ENCODE measurements around the gene TARBP1.
"Not testable (repeated sequence)": the region's sequence is repeated elsewhere in the genome, so short reads cannot be mapped to it uniquely, and the experiment has no call there.

The TARBP1 gene, protein sequence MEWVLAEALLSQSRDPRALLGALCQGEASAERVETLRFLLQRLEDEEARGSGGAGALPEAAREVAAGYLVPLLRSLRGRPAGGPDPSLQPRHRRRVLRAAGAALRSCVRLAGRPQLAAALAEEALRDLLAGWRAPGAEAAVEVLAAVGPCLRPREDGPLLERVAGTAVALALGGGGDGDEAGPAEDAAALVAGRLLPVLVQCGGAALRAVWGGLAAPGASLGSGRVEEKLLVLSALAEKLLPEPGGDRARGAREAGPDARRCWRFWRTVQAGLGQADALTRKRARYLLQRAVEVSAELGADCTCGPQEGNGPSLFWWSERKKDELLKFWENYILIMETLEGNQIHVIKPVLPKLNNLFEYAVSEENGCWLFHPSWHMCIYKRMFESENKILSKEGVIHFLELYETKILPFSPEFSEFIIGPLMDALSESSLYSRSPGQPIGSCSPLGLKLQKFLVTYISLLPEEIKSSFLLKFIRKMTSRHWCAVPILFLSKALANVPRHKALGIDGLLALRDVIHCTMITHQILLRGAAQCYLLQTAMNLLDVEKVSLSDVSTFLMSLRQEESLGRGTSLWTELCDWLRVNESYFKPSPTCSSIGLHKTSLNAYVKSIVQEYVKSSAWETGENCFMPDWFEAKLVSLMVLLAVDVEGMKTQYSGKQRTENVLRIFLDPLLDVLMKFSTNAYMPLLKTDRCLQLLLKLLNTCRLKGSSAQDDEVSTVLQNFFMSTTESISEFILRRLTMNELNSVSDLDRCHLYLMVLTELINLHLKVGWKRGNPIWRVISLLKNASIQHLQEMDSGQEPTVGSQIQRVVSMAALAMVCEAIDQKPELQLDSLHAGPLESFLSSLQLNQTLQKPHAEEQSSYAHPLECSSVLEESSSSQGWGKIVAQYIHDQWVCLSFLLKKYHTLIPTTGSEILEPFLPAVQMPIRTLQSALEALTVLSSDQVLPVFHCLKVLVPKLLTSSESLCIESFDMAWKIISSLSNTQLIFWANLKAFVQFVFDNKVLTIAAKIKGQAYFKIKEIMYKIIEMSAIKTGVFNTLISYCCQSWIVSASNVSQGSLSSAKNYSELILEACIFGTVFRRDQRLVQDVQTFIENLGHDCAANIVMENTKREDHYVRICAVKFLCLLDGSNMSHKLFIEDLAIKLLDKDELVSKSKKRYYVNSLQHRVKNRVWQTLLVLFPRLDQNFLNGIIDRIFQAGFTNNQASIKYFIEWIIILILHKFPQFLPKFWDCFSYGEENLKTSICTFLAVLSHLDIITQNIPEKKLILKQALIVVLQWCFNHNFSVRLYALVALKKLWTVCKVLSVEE (N-terminal part only)

DNA sequence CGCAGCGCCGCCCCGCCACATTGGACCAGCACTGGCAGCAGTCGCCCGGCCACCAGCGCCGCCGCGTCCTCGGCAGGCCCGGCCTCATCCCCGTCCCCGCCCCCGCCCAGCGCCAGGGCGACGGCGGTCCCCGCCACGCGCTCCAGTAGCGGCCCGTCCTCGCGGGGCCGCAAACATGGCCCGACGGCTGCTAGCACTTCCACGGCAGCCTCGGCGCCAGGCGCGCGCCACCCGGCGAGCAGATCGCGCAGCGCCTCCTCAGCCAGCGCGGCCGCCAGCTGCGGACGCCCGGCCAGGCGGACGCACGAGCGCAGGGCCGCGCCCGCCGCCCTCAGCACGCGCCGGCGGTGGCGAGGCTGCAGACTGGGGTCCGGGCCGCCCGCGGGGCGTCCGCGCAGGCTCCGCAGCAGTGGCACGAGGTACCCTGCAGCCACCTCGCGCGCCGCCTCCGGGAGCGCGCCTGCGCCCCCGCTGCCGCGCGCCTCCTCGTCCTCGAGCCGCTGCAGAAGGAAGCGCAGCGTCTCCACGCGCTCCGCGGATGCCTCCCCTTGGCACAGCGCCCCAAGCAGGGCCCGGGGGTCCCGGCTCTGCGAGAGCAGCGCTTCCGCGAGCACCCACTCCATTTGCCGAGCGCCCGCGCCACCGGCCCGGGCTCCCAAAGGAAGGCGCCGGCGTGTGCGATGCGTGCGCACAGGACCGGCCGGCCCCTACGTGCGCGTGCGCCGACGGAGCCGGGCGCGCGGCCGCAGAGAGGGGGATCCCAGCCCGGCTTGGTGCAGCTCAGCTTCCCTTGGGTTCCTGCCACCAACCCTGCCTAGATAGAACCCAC is at the start of gene TARBP1:
Gene TARBP1, minus strand, starts transcription at position 699 of the 829 bp plus-strand sequence. Its CDS starts 76 bp downstream, at position 623.
- peak; percentile 25 for DNase-seq

DNA sequence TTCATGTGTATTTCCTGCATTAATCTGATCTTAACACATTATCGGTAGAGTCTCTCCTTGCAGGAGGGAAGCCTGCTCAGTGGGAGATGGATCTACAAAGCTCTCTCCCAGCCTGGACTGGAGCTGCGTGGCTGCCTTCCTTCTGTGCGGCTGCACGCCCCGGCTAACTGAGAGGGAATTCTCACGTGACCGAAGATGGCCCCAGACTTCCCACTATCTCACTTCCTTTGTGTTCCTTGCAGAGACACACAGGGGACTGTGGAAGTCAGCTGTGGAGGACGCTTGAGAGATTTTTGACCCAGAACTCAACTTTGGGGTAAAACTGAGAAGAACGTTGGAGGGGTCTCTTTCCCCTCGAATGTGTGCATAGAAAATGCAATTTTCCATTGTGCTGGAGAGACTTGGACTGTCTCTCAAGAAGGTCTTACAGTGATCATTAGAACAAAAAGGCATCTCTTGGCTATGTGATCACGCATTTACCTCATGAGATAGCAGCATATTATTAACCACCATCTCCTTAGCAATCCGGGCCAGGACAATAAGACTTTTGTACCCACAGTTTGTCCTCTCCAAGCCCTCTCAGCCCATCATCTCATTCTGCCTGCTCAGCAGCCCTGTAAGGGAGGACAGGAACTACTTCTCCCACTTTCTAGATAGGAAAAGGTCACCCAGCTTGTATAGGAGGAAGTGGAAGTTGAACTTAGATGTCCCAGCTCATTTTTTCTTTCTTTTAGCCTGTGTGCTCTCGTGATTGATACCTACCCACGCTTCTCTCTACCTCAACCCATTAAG is 49.3 kb upstream of the TARBP1 start:
- DNase-seq = no peak

DNA sequence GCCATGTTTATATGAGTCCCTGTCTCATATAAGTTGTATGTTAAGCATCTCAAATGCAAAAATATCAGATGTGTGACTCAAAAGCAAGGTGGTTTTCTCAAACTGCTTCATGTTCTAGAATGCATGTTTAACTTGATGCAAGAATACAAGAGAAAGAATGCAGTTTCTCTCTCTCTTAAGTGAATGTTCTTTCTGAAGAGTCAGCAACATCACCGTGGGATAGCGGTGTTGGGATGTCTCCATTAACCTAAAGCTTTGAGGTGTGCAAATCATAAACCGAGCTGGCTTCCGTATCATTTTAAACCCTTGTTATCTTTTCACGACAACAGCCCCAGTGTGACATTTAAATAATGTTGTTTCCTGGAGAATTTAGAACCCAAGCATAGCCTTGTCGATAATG is 48.4 kb upstream of the TARBP1 start:
- DNase-seq = no peak

DNA sequence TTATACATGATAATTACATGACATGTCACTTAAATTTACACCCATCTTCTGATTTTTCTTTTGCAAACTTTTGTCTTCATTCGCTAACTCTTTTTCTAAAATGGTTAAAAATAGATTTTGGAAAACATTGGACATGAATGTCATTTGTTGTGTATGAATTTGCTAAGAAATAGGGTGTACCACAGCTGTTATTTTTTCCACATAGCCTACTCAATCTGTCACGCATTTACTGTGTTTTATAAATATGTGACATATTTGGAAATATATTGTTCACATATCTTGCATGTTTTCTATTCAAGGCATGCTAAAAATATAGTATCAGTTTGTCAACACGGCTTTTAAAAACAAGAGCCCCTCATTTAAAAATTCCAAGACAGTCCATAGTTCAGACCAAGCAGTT is 47.9 kb upstream of the TARBP1 start:
- no peak for DNase-seq

DNA sequence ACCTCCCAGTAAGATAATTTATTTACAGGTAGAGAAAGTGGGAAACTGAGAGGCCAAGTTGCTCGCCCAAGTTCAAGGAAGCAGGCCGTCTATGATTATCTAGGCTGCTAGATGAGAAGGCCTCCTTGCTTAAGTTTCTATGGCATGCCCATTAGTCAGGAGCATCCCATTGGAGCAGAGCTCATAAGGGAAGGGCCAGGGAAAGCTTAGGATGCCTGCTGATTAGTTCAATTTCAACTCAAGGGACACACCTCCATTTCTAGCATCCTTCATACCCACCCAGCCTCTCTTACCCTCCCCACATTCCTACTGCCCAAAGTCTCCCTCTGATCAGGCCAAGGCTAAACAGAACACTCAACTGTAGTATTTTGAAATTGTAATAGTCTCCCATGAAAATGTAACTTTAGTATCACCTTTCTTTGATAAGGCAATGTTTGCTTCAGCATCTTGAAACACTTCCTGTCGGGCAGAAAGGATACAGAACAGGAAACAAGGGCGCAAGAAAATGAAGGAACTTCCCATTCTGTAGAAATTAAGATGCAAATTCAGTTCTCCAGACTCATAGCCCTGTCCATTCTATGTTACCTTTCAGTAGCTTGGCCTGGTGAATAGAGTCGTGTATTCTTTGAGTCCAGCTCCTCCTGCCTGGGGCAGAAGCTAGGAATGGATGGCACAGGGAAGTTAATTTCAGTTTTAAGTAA is 46.3 kb upstream of the TARBP1 start:
- no peak for DNase-seq

DNA sequence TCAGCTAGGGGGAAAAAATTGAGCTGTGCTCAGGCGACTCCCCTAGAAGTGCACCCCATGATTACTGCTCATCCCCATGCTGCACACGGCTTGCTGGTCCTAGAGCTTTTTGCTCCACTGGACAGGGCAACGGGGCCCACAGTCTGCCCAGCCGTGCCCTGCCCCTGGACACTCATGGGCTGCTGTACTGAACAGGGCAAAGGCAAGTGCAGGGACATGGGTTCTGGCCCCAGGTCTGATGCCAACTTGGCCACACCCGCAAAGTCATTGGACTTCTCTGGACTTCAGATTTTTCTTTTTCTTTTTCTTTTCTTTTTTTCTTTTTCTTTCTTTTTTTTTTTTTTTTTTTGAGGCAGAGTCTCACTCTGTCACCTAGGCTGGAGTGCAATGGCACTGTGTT is 42.9 kb upstream of the TARBP1 start:
- no peak for DNase-seq

DNA sequence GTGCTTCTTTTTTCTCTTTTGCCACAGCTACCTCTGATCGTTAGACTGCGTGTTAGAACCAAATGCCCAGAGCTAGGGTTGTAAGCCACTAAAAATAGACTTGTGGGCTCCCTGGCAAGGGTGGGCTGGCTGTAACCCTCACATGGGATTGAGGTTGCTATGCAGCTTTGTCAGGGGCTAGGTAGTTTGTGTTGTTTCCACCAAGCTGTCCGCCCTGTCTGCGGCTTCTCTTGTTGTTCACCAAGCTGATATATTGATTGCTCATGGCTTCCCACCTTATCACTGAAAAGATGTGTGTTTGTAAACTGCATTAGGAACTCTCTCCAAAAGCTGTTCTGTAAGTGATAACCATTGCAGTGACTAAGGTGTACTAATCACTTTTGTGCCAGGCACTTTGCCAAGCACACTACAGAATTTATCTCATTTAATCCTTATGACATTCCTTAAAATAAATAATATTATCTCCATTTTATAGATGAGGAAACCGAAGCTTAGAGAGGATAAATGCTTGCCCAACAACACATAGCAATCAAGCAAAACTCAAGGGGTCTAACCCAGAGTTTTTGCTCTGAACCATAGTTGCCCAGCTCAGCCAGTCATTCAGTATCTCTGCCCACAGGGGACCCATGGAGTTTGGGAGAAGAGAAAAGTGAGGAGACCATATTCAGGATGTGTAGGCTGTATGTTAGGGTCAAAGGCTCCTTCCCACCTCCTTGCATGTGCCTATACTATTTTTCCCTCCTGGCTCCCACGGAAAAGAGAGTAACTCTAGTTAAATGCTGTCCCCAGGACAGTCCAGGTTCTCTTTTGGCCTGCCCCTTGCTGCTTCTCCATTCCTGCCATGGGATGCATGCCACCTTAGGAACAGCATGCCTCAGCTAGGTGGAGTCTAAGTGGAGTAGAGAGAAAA is 42.2 kb upstream of the TARBP1 start:
- no peak for DNase-seq

DNA sequence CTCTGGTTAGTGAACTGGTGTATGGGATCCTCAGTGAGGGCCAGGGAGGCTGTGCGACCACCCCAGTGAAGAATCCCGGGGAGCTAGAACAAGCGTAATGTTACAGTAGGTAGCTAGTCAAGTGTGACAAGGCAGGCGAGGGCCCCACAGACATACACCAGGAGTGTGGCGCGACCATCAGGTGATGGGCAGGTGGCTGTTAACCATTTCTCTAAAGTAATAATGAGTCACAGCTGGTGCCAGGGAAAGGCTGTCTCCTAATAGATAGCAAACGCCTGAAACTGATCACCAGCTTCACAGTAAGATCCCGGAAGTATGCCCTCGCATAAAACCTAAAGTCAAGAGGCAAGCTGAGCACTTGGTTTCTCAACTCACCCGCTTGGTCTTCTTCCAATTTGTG is 40.5 kb upstream of the TARBP1 start:
- DNase-seq = no peak

DNA sequence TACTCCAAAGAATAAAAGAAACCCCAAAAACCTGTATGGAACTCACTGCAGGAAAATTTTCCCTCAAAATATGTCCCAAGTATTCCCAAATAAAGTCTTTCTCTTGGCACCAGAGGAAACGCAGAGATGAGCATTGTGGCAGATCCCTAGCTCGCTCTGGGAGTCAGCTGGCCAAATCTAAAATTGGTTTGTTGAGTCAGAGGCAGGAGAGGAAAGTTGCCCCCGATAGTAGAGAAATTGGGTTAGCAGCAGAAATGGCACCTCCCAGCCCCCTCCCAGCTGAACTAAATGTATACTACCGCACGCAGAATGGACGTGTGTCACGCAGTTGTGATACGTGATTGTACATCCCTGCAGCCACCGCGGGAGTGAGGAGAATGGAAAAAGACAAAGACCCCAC is 39.9 kb upstream of the TARBP1 start:
- no peak for DNase-seq

DNA sequence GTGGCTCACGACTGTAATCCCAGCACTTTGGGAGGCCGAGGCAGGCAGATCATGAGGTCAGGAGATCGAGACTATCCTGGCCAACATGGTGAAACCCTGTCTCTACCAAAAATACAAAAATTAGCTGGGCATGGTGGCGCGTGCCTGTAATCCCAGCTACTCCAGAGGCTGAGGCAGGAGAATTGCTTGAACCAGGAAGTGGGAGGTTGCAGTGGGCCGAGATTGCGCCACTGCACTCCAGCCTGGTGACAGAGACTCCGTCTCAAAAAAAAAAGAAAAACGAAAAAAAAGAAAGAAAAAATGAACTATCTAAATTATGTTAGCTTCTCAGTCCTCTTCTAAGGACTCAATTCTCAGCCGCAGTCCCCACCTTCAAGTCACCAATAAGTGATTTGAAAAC is 39.1 kb upstream of the TARBP1 start:
- not testable (repeated sequence) for DNase-seq

DNA sequence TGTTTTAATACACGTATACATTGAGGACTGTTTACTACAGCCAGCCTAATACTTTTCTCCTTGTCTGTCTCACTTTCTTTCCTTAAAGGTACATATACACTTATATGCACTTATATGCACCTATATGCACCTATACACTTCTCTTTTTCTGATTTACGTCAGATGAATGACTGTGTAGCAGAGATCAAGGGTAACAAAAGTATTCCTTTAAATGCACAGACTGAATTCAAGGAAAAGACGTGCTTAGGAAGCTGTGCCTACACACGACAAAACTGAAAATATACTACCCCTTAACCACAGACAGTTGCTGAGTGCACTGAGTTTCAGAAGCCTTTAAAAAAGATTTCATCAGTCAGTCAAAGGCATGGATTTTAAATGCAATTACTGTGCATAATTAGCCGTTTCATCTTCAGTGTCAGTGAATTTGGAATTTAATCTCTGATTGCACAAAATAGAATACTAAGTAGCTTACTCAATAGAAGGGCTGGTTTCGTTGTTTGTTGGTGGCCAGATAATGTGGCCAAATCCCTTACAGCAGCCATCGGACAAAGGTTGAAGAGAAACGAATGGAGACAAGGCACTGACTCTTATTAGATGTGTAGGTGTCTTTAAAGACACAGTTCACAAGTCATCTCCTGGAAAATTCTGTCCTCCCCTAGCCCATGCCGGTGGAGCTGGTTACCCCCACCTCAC is 38.3 kb upstream of the TARBP1 start:
- no peak for DNase-seq

DNA sequence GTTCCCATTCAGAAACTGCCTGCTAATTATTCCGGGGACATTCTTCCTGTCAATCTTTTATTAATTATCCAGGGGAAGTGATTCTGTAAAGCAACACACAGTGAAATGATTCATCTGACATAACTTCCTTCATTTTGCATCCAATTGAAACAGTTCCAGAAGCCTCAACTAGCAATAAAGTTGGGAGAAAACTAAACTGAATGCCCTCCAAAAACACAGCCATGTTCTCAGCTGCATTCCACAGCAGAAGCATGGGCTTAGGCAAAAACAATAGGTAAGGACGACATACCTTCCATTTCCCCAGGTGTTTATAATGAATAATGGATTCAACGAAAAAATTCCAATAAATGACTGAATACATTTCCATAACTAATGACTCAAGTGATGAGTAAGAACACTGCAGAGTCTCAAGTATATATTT is 36.9 kb upstream of the TARBP1 start:
- no peak for DNase-seq

DNA sequence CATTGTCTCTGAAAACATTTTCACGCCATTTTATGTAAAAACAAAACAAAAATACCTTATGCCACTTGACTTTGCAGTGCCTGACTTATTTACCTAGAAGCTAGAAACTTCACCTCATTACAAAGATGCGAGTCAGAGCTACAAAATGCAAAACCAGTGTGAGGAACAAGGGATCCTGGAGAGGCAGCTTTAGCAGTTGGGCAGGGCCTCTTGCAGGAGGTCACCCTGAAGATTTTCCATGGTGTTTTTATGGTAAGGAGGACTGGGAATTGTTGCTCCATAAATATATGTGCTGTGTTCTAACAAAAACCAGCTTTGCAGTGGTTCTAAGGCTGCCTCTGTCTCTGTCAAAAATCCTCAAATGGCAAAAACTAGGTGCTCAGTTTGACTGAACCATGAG is 36.4 kb upstream of the TARBP1 start:
- no peak for DNase-seq

DNA sequence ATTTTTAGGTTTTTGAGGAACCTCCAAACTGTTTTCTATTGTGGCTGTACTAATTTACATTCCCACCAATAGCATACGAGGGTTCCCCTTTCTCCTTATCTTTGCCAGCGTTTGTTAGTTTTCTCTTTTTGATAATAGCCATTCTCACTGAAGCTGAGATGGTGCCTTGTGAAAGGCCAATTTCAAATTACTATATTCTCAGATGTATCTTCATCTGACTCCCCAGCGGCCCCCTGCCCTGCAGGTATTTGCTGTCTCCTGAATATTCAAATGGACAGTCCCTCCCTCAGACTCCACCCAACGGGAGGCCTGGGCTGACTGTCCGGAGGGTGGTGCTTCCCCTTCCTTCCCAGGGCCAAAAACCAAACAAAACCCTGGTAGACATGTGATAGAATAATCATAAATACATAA is 33.5 kb upstream of the TARBP1 start:
- no peak for DNase-seq

DNA sequence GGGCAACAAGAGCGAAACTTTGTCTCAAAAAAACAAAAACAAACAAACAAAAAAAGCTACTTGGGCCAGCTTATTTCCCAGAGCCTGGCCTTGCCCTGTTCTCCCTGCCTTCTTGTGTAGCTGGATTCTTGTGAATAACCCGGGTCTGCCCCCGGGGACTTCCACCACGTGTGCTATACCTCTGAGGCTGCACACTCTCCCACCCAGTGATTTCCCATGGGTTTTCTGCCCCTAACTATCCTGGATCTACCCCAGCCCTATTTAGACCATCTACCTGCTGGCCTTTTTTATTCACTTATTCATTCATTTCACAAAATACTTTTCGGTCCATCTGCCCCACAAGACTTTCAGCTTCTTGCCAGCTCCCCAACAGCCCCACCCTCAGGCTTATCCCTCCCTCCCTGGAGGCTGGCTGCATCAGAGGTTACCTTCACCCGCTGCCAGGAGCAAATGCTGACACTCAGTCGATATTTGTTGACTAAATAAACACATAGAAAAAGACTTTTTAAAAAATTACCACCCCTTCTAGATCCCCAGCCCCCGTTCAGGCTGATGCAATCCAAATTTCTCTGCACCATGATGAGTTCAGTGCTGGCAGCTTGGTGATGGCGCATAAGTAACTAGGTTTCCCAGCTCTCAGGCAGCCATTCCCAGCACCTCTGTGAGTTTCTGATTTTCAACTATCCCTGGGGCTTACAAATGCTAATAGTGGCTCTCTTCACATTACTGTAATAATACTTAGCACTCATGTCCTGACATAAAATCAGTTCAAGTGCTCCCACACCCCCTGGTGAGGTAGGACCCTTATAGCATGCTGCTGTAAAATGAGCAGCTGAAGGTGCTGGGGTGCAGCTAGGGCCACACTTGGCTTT is 30.7 kb upstream of the TARBP1 start:
- peak; percentile 61 for DNase-seq

DNA sequence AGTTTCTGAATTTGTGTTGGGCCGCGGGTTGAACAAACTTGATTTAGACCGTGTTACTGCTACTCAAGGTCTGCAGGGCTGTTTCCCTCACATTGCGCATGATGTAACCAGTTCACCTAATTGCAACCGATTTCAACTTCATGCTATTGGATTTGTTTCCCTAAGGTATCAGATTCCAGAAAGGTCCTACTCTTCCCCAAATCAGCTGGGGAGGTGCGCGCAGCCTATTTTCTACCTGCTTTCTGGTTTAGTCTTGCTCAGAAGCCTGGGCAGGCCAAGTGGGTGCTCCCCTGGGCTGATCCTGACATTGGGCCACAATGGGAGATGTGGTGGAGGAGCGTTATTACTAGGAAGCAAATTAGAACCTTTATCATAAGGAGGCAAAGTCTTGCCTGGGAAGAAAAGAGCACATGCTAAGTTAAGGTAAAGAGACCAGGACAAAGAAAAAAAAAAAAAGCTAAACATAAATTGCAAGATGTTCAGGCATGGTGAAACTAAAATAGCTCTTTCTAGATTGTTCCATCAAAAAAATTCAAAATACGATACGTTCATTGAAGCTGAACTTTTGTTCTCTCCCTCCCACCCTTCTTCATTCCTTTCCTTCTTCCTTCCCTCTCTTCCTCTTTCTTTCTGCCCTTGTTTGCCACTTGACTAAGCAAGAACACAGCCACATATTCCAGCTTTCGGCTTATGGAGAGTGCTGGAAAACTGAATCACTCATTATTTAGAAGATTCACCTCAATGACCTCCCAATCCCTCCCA is 28.8 kb upstream of the TARBP1 start:
- no peak for DNase-seq

DNA sequence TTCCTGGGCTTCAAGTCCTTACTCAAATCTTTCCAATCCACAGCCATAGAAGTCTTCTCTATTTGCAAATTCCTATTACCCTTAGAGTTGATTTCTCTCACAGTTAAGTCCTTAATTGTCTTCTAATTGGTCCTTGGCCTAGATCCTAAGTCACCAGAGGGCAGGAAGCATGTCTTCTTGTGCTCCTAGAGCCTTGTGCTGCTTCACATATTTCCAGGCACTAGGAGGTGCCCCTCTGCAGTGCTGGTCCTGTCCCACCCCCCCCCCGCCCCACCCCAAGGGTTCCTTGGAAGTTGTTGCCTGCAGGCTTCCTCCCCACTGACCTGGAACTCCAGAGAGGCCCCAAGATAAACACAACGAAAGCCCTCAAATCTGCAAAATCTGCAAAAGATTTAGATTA is 28.1 kb upstream of the TARBP1 start:
- no peak for DNase-seq

All from NCI-H1436 treated with DMSO at 0.1 percent for 48 hours (cell line).